MM.1S (cell line): ENCODE measurements around the gene TAF11L14.
"Not testable (repeated sequence)": the region's sequence is repeated elsewhere in the genome, so short reads cannot be mapped to it uniquely, and the experiment has no call there.

Experiments
- DNase-seq: peaks from one replicate; pipeline ENCODE4 v3.0.0-alpha.2; 2015
- H2AFZ ChIP-seq: fragments of 300-600 bp; sonication (generic); 2 replicates; pipeline ENCODE4 v1.6.0; 2016; ENCODE audit warnings: antibody characterized with exemption, low read length
- H3F3A ChIP-seq: fragments of 300-600 bp; sonication (generic); 2 replicates; pipeline ENCODE4 v1.6.1; 2016; ENCODE audit warnings: mild to moderate bottlenecking, antibody characterized with exemption, low read length, moderate library complexity, mixed read lengths; ENCODE audit not compliant: insufficient read depth
- H3K27ac ChIP-seq: fragments of 300-600 bp; sonication (generic); 2 replicates; pipeline ENCODE4 v1.5.1; 2016; ENCODE audit warnings: mild to moderate bottlenecking, low read length
- H3K27me3 ChIP-seq: fragments of 300-600 bp; sonication (generic); replicated peaks from 2 replicates; pipeline ENCODE4 v1.6.0; 2016; ENCODE audit warnings: low read length; ENCODE audit not compliant: insufficient read depth
- H3K36me3 ChIP-seq: fragments of 300-600 bp; sonication (generic); replicated peaks from 2 replicates; pipeline ENCODE4 v1.6.1; 2016; ENCODE audit warnings: mild to moderate bottlenecking, low read length, mixed read lengths; ENCODE audit not compliant: insufficient read depth
- H3K4me1 ChIP-seq: fragments of 300-600 bp; sonication (generic); 2 replicates; pipeline ENCODE4 v1.6.1; 2016; ENCODE audit warnings: low read length, mixed read lengths
- H3K4me2 ChIP-seq: fragments of 300-600 bp; sonication (generic); 2 replicates; pipeline ENCODE4 v1.6.0; 2016; ENCODE audit warnings: low read depth, low read length
- H3K4me3 ChIP-seq: fragments of 300-600 bp; sonication (generic); 2 replicates; pipeline ENCODE4 v1.5.1; 2016; ENCODE audit warnings: low read length, mixed read lengths
- H3K79me2 ChIP-seq: fragments of 300-600 bp; sonication (generic); 2 replicates; pipeline ENCODE4 v1.6.1; 2016; ENCODE audit warnings: mixed run types, low read length, mixed read lengths
- H3K9ac ChIP-seq: fragments of 300-600 bp; sonication (generic); 2 replicates; pipeline ENCODE4 v1.6.1; 2016; ENCODE audit warnings: low read length, mixed read lengths
- H3K9me2 ChIP-seq: fragments of 300-600 bp; sonication (generic); replicated peaks from 2 replicates; pipeline ENCODE4 v1.6.1; 2016; ENCODE audit warnings: mild to moderate bottlenecking, low read length, mixed read lengths; ENCODE audit not compliant: insufficient read depth
- H3K9me3 ChIP-seq: fragments of 300-600 bp; sonication (generic); replicated peaks from 2 replicates; pipeline ENCODE4 v1.6.1; 2016; ENCODE audit warnings: mild to moderate bottlenecking, low read length, mixed read lengths; ENCODE audit not compliant: insufficient read depth
- H4K20me1 ChIP-seq: fragments of 300-600 bp; sonication (generic); 2 replicates; pipeline ENCODE4 v1.6.1; 2016; ENCODE audit warnings: mild to moderate bottlenecking, low read length, moderate library complexity, mixed read lengths; ENCODE audit not compliant: insufficient read depth
- EZH2 ChIP-seq: fragments of 300-600 bp; sonication (generic); optimal IDR thresholded peaks from 2 replicates; pipeline ENCODE3; 2017; ENCODE audit warnings: low read depth, mild to moderate bottlenecking, antibody characterized with exemption, low read length, mixed read lengths
- EZH2phosphoT487 ChIP-seq: fragments of 300-600 bp; sonication (generic); IDR thresholded peaks from 2 replicates; pipeline ENCODE4 v1.6.1; 2018; ENCODE audit warnings: antibody characterized with exemption, low read length
- TF ChIP-seq, protein P1 (sequence below): fragments of 300-600 bp; sonication (generic); IDR thresholded peaks from 2 replicates; pipeline ENCODE4 v1.5.1; 2016; ENCODE audit warnings: antibody characterized with exemption, low read length, mixed read lengths

Gene TAF11L14

GRCh38 chr5:17604951-17605350 is 29.3 kb upstream of the TAF11L14 start:
- Histone ChIP-seq H3K4me3 (no peak overlapping the region), H3K27me3 (no peaks in the 10 kb centered on the region)
- no peak for DNase-seq

DNA sequence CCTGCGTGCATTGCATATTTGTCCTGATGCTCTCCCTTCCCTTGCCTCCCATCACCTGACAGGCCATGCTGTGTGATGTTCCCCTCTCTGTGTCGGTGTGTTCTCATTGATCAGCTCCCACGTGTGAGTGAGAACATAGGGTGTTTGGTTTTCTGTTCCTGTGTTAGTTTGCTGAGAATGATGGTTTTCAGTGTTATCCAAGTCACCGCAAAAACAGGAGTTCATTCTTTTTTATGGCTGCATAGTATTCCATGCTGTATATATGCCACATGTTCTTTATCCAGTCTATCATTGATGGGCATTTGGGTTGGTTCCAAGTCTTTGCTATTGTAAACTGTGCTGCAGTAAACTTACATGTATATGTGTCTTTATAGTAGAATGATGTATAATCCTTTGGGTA is 26.8 kb upstream of the TAF11L14 start:
- not testable (repeated sequence) for H2AFZ ChIP-seq, H3F3A ChIP-seq, DNase-seq, H3K4me1 ChIP-seq, H3K27ac ChIP-seq, H3K36me3 ChIP-seq, H3K4me2 ChIP-seq, H3K9me3 ChIP-seq, H4K20me1 ChIP-seq, H3K9ac ChIP-seq, H3K9me2 ChIP-seq, H3K4me3 ChIP-seq, H3K79me2 ChIP-seq, H3K27me3 ChIP-seq

More at GRCh38 chr5:17604951-17605350, 29.3 kb upstream of the TAF11L14 start:
- no peak overlapping the region for H2AFZ ChIP-seq
- TF ChIP-seq EZH2phosphoT487 (no peak), EZH2 (no peak)
- TF ChIP-seq, protein P1, sequence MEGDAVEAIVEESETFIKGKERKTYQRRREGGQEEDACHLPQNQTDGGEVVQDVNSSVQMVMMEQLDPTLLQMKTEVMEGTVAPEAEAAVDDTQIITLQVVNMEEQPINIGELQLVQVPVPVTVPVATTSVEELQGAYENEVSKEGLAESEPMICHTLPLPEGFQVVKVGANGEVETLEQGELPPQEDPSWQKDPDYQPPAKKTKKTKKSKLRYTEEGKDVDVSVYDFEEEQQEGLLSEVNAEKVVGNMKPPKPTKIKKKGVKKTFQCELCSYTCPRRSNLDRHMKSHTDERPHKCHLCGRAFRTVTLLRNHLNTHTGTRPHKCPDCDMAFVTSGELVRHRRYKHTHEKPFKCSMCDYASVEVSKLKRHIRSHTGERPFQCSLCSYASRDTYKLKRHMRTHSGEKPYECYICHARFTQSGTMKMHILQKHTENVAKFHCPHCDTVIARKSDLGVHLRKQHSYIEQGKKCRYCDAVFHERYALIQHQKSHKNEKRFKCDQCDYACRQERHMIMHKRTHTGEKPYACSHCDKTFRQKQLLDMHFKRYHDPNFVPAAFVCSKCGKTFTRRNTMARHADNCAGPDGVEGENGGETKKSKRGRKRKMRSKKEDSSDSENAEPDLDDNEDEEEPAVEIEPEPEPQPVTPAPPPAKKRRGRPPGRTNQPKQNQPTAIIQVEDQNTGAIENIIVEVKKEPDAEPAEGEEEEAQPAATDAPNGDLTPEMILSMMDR: no peak
- no peaks in the 10 kb centered on the region for H3K9me2 ChIP-seq
- no peak overlapping the region for H3K4me2 ChIP-seq
- H3K79me2 ChIP-seq: no peaks in the 10 kb centered on the region
- H3F3A ChIP-seq: no peaks in the 10 kb centered on the region
- no peaks in the 10 kb centered on the region for H3K4me1 ChIP-seq
- H3K9ac ChIP-seq: no peak overlapping the region
- no peaks in the 10 kb centered on the region for H4K20me1 ChIP-seq
- no peak overlapping the region for H3K27ac ChIP-seq
- H3K36me3 ChIP-seq: no peaks in the 10 kb centered on the region
- no peaks in the 10 kb centered on the region for H3K9me3 ChIP-seq

GRCh38 chr5:17610092-17610491 is 24.2 kb upstream of the TAF11L14 start, which contains the start of gene TAF11L12:
TAF11L12 (plus strand) TSS chr5:17610392.
- H3K4me2 ChIP-seq, DNase-seq, H3K4me1 ChIP-seq, H3K36me3 ChIP-seq, H3F3A ChIP-seq, H3K4me3 ChIP-seq, H3K9me3 ChIP-seq, H3K79me2 ChIP-seq, H3K27me3 ChIP-seq, H3K9me2 ChIP-seq, H2AFZ ChIP-seq, H4K20me1 ChIP-seq, H3K9ac ChIP-seq, H3K27ac ChIP-seq: not testable (repeated sequence)

GRCh38 chr5:17614872-17615605 is 19.2 kb upstream of the TAF11L14 start:
- no peaks in the 10 kb centered on the region for H4K20me1 ChIP-seq
- H3K9ac ChIP-seq: no peak overlapping the region
- no peaks in the 10 kb centered on the region for H3K79me2 ChIP-seq
- no peak for DNase-seq
- H3K36me3 ChIP-seq: no peaks in the 10 kb centered on the region
- no peak overlapping the region for H3K4me2 ChIP-seq
- no peaks in the 10 kb centered on the region for H3K9me2 ChIP-seq
- TF ChIP-seq, protein P1: no peak
- TF ChIP-seq EZH2phosphoT487 (no peak), EZH2 (no peak)
- no peaks in the 10 kb centered on the region for H3K9me3 ChIP-seq
- no peaks in the 10 kb centered on the region for H3K4me1 ChIP-seq
- H2AFZ ChIP-seq: no peak overlapping the region
- no peaks in the 10 kb centered on the region for H3F3A ChIP-seq
- H3K4me3 ChIP-seq: no peak overlapping the region
- H3K27ac ChIP-seq: no peak overlapping the region
- no peaks in the 10 kb centered on the region for H3K27me3 ChIP-seq
